ENCODE measurements around the gene EMILIN3. TPM values are rescaled to one million over a fixed set of nuclear protein-coding genes. Genes with fewer than 3 reads are reported as not detected.

Gene EMILIN3
- total and polyA plus RNA-seq, 2 donors (not counting 3 experiments of a cell fraction or from before 2014, with no cell fraction given): 0.15 TPM; not detected in 1

DNA sequence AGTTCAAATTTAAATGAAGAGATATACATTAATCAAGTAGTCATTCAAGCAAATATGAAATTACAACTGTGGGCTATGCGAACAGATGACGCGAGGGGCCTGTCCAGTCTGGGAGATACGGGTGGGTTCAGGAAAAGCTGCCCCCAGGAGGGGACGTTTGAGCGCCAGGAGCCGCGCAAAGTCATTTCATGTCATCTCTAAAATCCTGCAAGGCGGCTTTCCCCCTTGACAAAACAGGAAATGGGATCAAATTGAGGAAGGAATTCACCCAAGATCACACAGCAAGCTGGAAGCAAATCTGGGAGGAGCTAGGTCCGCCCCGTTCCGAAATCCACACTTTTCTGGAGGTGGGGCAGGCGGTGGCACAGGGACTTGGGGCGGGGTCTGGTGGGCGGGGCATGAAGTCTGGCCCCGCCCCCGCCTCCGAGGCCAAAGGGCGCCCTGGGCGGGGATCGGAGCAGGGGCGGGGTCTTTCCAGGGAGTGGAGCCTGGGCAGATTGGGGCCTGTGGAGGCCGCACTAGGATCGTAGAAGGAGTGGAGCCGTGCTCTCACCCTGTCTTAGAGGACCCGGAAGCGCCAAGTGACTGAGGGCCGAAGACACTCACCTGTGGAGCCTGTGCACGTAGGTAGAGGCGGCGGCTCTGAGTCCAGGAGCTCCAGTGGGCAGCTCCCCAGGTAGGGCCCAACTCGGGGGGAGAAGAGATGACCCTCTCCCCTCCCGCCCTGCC lies 26.1 kb downstream of the EMILIN3 start, which contains the start of gene LPIN3:
LPIN3 (plus strand) TSS at position 495 of the 729 bp plus-strand sequence. CDS start 4,983 bp downstream, outside the sequence.
- peak; percentile 47 for DNase-seq (ENCODE audit: low read depth, low spot score)
- Histone ChIP-seq H3K36me3 (ENCODE audit: control insufficient read depth in 2 of 2, extremely low read depth in 1 of 2, insufficient read depth in 2 of 2, low read length in 2 of 2) (no peaks in the 10 kb centered on the region), H3K4me2 (ENCODE audit: insufficient read depth, low read length) (peak within 1 kb of the TSS; percentile 92), H2AFZ (ENCODE audit: low read depth, low read length) (peak within 1 kb of the TSS; percentile 96), H4K20me1 (replicated peaks; ENCODE audit: control insufficient read depth, extremely low read depth, insufficient read depth, low read length) (no peaks in the 10 kb centered on the region), H3K79me2 (ENCODE audit: control insufficient read depth, insufficient read depth, low read length) (no peaks in the 10 kb centered on the region), H3K9me1 (replicated peaks; ENCODE audit: control insufficient read depth, extremely low read depth, insufficient read depth, low read length) (no peaks in the 10 kb centered on the region), H3K27ac (ENCODE audit: insufficient read depth, low read depth, low read length) (no peak within 1 kb of the TSS), H3K4me1 (ENCODE audit: control insufficient read depth, extremely low read depth, insufficient read depth, low read length) (peaks cover 11% of the 10 kb centered on the region), H3K4me3 (replicated peaks in 1 of 3; ENCODE audit: insufficient read depth in 1 of 3, low read depth in 1 of 3, low read length in 3 of 3) (peak within 1 kb of the TSS; percentile 18 to 65 (median 20)), H3K27me3 (ENCODE audit: control insufficient read depth in 2 of 2, insufficient read depth in 2 of 2, low read length in 2 of 2) (no peaks in the 10 kb centered on the region), H3K9ac (replicated peaks; ENCODE audit: extremely low read depth, insufficient read depth, low read length) (peak within 1 kb of the TSS; percentile 53), H3K9me3 (replicated peaks; ENCODE audit: control insufficient read depth, insufficient read depth, low read length) (no peaks in the 10 kb centered on the region)
- CTCF ChIA-PET: interaction anchor here (0.7 to 8.5 kb wide), 35 partner anchors 9 to 375 kb away, joined by 3 to 295 read pairs (median 5); no protein-coding TSS in a partner anchor
- BruUV-seq (replicated peaks): no TSS peak
- intact Hi-C loops (cut with micrococcal nuclease) (loop anchor here (1.0 kb wide), 7 partner anchors 23 to 372 kb away; partner anchors contain the start of gene ZHX3), dilution Hi-C loops (cut with MboI; ENCODE audit: extremely low pct_ligation_motif_present, low sequenced_read_pairs) (no loop called here)
- TF ChIP-seq FOS (IDR thresholded peaks at IDR 0.05; ENCODE audit: borderline replicate concordance, insufficient read depth, low read length) (no peak), JUN (IDR thresholded peaks at IDR 0.05; ENCODE audit: borderline replicate concordance, insufficient read depth, insufficient read length, low read depth) (no peak), POLR2AphosphoS5 (IDR thresholded peaks at IDR 0.05; ENCODE audit: insufficient read depth, low read depth, low read length) (peak; percentile 19), EZH2 (IDR thresholded peaks at IDR 0.05; ENCODE audit: borderline replicate concordance, low read depth, low read length, severe bottlenecking) (no peak), MYC (IDR thresholded peaks at IDR 0.05; ENCODE audit: low read depth, low read length) (no peak), POLR2A (IDR thresholded peaks at IDR 0.05; ENCODE audit: low read depth, low read length) (no peak)
- TF ChIP-seq, protein P1, sequence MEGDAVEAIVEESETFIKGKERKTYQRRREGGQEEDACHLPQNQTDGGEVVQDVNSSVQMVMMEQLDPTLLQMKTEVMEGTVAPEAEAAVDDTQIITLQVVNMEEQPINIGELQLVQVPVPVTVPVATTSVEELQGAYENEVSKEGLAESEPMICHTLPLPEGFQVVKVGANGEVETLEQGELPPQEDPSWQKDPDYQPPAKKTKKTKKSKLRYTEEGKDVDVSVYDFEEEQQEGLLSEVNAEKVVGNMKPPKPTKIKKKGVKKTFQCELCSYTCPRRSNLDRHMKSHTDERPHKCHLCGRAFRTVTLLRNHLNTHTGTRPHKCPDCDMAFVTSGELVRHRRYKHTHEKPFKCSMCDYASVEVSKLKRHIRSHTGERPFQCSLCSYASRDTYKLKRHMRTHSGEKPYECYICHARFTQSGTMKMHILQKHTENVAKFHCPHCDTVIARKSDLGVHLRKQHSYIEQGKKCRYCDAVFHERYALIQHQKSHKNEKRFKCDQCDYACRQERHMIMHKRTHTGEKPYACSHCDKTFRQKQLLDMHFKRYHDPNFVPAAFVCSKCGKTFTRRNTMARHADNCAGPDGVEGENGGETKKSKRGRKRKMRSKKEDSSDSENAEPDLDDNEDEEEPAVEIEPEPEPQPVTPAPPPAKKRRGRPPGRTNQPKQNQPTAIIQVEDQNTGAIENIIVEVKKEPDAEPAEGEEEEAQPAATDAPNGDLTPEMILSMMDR (IDR thresholded peaks at IDR 0.05; ENCODE audit: extremely low read depth in 1 of 2, insufficient read depth in 1 of 2, low read depth in 1 of 2, low read length in 2 of 2): no peak
- no peak for FAIRE-seq
- POLR2A ChIA-PET: interaction anchor here (0.7 to 1.8 kb wide), 2 partner anchors 11 to 169 kb away, joined by 3 to 5 read pairs; no protein-coding TSS in a partner anchor
